MM.1S (cell line): Measurements from ENCODE around the gene ASIC1.

Experiments
- DNase-seq: peaks from one replicate; pipeline ENCODE4 v3.0.0-alpha.2; 2015
- H2AFZ ChIP-seq: fragments of 300-600 bp; sonication (generic); 2 replicates; pipeline ENCODE4 v1.6.0; 2016; ENCODE audit warnings: antibody characterized with exemption, low read length
- H3F3A ChIP-seq: fragments of 300-600 bp; sonication (generic); 2 replicates; pipeline ENCODE4 v1.6.1; 2016; ENCODE audit warnings: mild to moderate bottlenecking, antibody characterized with exemption, low read length, moderate library complexity, mixed read lengths; ENCODE audit not compliant: insufficient read depth
- H3K27ac ChIP-seq: fragments of 300-600 bp; sonication (generic); 2 replicates; pipeline ENCODE4 v1.5.1; 2016; ENCODE audit warnings: mild to moderate bottlenecking, low read length
- H3K27me3 ChIP-seq: fragments of 300-600 bp; sonication (generic); replicated peaks from 2 replicates; pipeline ENCODE4 v1.6.0; 2016; ENCODE audit warnings: low read length; ENCODE audit not compliant: insufficient read depth
- H3K36me3 ChIP-seq: fragments of 300-600 bp; sonication (generic); replicated peaks from 2 replicates; pipeline ENCODE4 v1.6.1; 2016; ENCODE audit warnings: mild to moderate bottlenecking, low read length, mixed read lengths; ENCODE audit not compliant: insufficient read depth
- H3K4me1 ChIP-seq: fragments of 300-600 bp; sonication (generic); 2 replicates; pipeline ENCODE4 v1.6.1; 2016; ENCODE audit warnings: low read length, mixed read lengths
- H3K4me2 ChIP-seq: fragments of 300-600 bp; sonication (generic); 2 replicates; pipeline ENCODE4 v1.6.0; 2016; ENCODE audit warnings: low read depth, low read length
- H3K4me3 ChIP-seq: fragments of 300-600 bp; sonication (generic); 2 replicates; pipeline ENCODE4 v1.5.1; 2016; ENCODE audit warnings: low read length, mixed read lengths
- H3K79me2 ChIP-seq: fragments of 300-600 bp; sonication (generic); 2 replicates; pipeline ENCODE4 v1.6.1; 2016; ENCODE audit warnings: mixed run types, low read length, mixed read lengths
- H3K9ac ChIP-seq: fragments of 300-600 bp; sonication (generic); 2 replicates; pipeline ENCODE4 v1.6.1; 2016; ENCODE audit warnings: low read length, mixed read lengths
- H3K9me2 ChIP-seq: fragments of 300-600 bp; sonication (generic); replicated peaks from 2 replicates; pipeline ENCODE4 v1.6.1; 2016; ENCODE audit warnings: mild to moderate bottlenecking, low read length, mixed read lengths; ENCODE audit not compliant: insufficient read depth
- H3K9me3 ChIP-seq: fragments of 300-600 bp; sonication (generic); replicated peaks from 2 replicates; pipeline ENCODE4 v1.6.1; 2016; ENCODE audit warnings: mild to moderate bottlenecking, low read length, mixed read lengths; ENCODE audit not compliant: insufficient read depth
- H4K20me1 ChIP-seq: fragments of 300-600 bp; sonication (generic); 2 replicates; pipeline ENCODE4 v1.6.1; 2016; ENCODE audit warnings: mild to moderate bottlenecking, low read length, moderate library complexity, mixed read lengths; ENCODE audit not compliant: insufficient read depth
- CTCF ChIP-seq: fragments of 300-600 bp; sonication (generic); IDR thresholded peaks from 2 replicates; pipeline ENCODE4 v1.5.1; 2016; ENCODE audit warnings: antibody characterized with exemption, low read length, mixed read lengths
- EZH2 ChIP-seq: fragments of 300-600 bp; sonication (generic); optimal IDR thresholded peaks from 2 replicates; pipeline ENCODE3; 2017; ENCODE audit warnings: low read depth, mild to moderate bottlenecking, antibody characterized with exemption, low read length, mixed read lengths
- EZH2phosphoT487 ChIP-seq: fragments of 300-600 bp; sonication (generic); IDR thresholded peaks from 2 replicates; pipeline ENCODE4 v1.6.1; 2018; ENCODE audit warnings: antibody characterized with exemption, low read length

Gene ASIC1

GRCh38 chr12:50089730-50090129, 32.3 kb downstream of the ASIC1 start:
- TF ChIP-seq CTCF (no peak), EZH2 (no peak), EZH2phosphoT487 (no peak)
- Histone ChIP-seq H3F3A (peaks cover 20% of the 10 kb centered on the region), H3K79me2 (peaks cover 42% of the 10 kb centered on the region), H3K27ac (no peak overlapping the region), H3K9me3 (no peaks in the 10 kb centered on the region), H2AFZ (no peak overlapping the region), H3K4me2 (no peak overlapping the region), H3K36me3 (peaks cover 18% of the 10 kb centered on the region; the same call in 1 of the 2 replicates), H3K27me3 (no peaks in the 10 kb centered on the region), H4K20me1 (no peaks in the 10 kb centered on the region), H3K9me2 (no peaks in the 10 kb centered on the region), H3K9ac (no peak overlapping the region), H3K4me3 (no peak overlapping the region), H3K4me1 (peaks cover 15% of the 10 kb centered on the region)
- DNase-seq, result no peak

GRCh38 chr12:50090391-50090790, 33.0 kb downstream of the ASIC1 start:
- H3K36me3 ChIP-seq, result peaks cover 18% of the 10 kb centered on the region; the same call in 1 of the 2 replicates
- no peak overlapping the region for H3K4me2 ChIP-seq
- H3K4me1 ChIP-seq, result peaks cover 15% of the 10 kb centered on the region
- H3K79me2 ChIP-seq, result peaks cover 42% of the 10 kb centered on the region
- no peak overlapping the region for H3K27ac ChIP-seq
- no peaks in the 10 kb centered on the region for H3K9me3 ChIP-seq
- H3F3A ChIP-seq, result peaks cover 20% of the 10 kb centered on the region
- H3K9ac ChIP-seq, result no peak overlapping the region
- no peak overlapping the region for H3K4me3 ChIP-seq
- DNase-seq, result no peak
- H4K20me1 ChIP-seq, result no peaks in the 10 kb centered on the region
- TF ChIP-seq CTCF, result no peak
- TF ChIP-seq EZH2, result no peak
- TF ChIP-seq EZH2phosphoT487, result no peak
- H3K9me2 ChIP-seq, result no peaks in the 10 kb centered on the region
- H3K27me3 ChIP-seq, result no peaks in the 10 kb centered on the region
- no peak overlapping the region for H2AFZ ChIP-seq

GRCh38 chr12:50097952-50098351, 40.6 kb downstream of the ASIC1 start:
- DNase-seq, result no peak
- Histone ChIP-seq H3K79me2 (no peaks in the 10 kb centered on the region), H3K9ac (no peak overlapping the region), H3K27ac (no peak overlapping the region), H3K9me2 (no peaks in the 10 kb centered on the region), H2AFZ (no peak overlapping the region), H3K27me3 (no peaks in the 10 kb centered on the region), H3K9me3 (no peaks in the 10 kb centered on the region), H3K4me2 (no peak overlapping the region), H3F3A (peaks cover 4% of the 10 kb centered on the region; the same call in 1 of the 2 replicates), H3K4me1 (no peaks in the 10 kb centered on the region), H3K36me3 (peaks cover 10% of the 10 kb centered on the region; the same call in 1 of the 2 replicates), H3K4me3 (no peak overlapping the region), H4K20me1 (no peaks in the 10 kb centered on the region)
- TF ChIP-seq EZH2phosphoT487 (no peak), EZH2 (no peak), CTCF (no peak)
